Osteoblast (primary cell): Measurements from ENCODE around the gene PIBF1. TPM values are rescaled to one million over a fixed set of nuclear protein-coding genes. Genes with fewer than 3 reads are reported as not detected.

Source experiments
- DNase-seq: peaks from one replicate; pipeline ENCODE4 v3.0.0; 2011; ENCODE audit warnings: low spot score, mixed read lengths; ENCODE audit not compliant: insufficient read length; ENCODE audit errors: missing footprints
- H2AFZ ChIP-seq: 2 replicates; pipeline ENCODE4 v1.6.0; 2011; ENCODE audit warnings: mild to moderate bottlenecking, low read length
- H3K27ac ChIP-seq: 2 replicates; pipeline ENCODE4 v1.5.1; 2011; ENCODE audit warnings: mild to moderate bottlenecking, low read depth, low read length, moderate library complexity
- H3K27me3 ChIP-seq: 2 replicates; pipeline ENCODE4 v1.6.0; 2012; ENCODE audit warnings: mild to moderate bottlenecking, control low read depth, inconsistent platforms, low read length, moderate library complexity; ENCODE audit not compliant: insufficient read depth
- H3K36me3 ChIP-seq: 2 replicates; pipeline ENCODE4 v1.5.1; 2011; ENCODE audit warnings: mild to moderate bottlenecking, low read length, control low read depth, moderate library complexity; ENCODE audit not compliant: insufficient read depth
- H3K4me1 ChIP-seq: 2 replicates; pipeline ENCODE4 v1.5.1; 2011; ENCODE audit warnings: mild to moderate bottlenecking, low read length, control low read depth, moderate library complexity; ENCODE audit not compliant: insufficient read depth
- H3K4me2 ChIP-seq: 2 replicates; pipeline ENCODE4 v1.6.0; 2011; ENCODE audit warnings: mild to moderate bottlenecking, low read length; ENCODE audit not compliant: insufficient read depth
- H3K4me3 ChIP-seq: fragments of 200-600 bp; sonication (generic); 3 replicates; pipeline ENCODE4 v1.5.1; 2012; ENCODE audit warnings: mild to moderate bottlenecking, low read length, inconsistent platforms; ENCODE audit not compliant: insufficient read depth
- H3K79me2 ChIP-seq: 2 replicates; pipeline ENCODE4 v1.6.0; 2012; ENCODE audit warnings: mild to moderate bottlenecking, low read length, control low read depth, inconsistent platforms; ENCODE audit not compliant: insufficient read depth
- H3K9me3 ChIP-seq: 2 replicates; pipeline ENCODE4 v1.5.1; 2011; ENCODE audit warnings: low read depth, low read length, control low read depth
- H4K20me1 ChIP-seq: 2 replicates; pipeline ENCODE4 v1.6.0; 2012; ENCODE audit warnings: mild to moderate bottlenecking, low read length, control low read depth; ENCODE audit not compliant: insufficient read depth
- total RNA-seq: library from RNA; depleted of rRNA; stranded (reverse); fragments of >200 nt; gene quantifications from 2 replicates; pipeline ENCODE4 v1.2.3, GENCODE V29; 2012
- TF ChIP-seq, protein P1 (sequence below): IDR thresholded peaks from 2 replicates; pipeline ENCODE4 v1.5.1; 2011; ENCODE audit warnings: mild to moderate bottlenecking, low read depth, low read length, moderate library complexity; ENCODE audit errors: extremely low read depth

Gene PIBF1
- total RNA-seq, 1 donor = 19.9 TPM

DNA sequence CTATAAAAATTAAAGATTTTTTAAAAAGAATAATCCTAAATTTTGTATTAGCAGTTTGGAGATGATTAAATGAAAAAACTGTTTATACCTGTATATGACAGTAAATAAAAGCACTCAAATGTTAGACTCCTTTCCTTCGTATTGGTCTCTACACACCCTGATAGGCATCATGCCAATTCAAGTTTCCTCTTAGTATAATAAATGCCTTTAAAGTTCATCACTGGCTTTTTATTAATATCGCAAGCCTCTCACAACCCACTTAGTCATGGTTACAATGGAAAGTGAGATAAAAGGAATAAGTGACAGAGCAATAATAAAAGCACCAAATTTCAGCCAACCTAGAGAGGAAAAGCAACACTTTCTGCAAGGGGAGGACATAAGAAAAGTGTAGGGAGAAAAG lies 102.2 kb downstream of the PIBF1 start:
- TF ChIP-seq, protein P1, sequence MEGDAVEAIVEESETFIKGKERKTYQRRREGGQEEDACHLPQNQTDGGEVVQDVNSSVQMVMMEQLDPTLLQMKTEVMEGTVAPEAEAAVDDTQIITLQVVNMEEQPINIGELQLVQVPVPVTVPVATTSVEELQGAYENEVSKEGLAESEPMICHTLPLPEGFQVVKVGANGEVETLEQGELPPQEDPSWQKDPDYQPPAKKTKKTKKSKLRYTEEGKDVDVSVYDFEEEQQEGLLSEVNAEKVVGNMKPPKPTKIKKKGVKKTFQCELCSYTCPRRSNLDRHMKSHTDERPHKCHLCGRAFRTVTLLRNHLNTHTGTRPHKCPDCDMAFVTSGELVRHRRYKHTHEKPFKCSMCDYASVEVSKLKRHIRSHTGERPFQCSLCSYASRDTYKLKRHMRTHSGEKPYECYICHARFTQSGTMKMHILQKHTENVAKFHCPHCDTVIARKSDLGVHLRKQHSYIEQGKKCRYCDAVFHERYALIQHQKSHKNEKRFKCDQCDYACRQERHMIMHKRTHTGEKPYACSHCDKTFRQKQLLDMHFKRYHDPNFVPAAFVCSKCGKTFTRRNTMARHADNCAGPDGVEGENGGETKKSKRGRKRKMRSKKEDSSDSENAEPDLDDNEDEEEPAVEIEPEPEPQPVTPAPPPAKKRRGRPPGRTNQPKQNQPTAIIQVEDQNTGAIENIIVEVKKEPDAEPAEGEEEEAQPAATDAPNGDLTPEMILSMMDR = no peak
- no peaks in the 10 kb centered on the region for H4K20me1 ChIP-seq
- H3K79me2 ChIP-seq = no peaks in the 10 kb centered on the region

DNA sequence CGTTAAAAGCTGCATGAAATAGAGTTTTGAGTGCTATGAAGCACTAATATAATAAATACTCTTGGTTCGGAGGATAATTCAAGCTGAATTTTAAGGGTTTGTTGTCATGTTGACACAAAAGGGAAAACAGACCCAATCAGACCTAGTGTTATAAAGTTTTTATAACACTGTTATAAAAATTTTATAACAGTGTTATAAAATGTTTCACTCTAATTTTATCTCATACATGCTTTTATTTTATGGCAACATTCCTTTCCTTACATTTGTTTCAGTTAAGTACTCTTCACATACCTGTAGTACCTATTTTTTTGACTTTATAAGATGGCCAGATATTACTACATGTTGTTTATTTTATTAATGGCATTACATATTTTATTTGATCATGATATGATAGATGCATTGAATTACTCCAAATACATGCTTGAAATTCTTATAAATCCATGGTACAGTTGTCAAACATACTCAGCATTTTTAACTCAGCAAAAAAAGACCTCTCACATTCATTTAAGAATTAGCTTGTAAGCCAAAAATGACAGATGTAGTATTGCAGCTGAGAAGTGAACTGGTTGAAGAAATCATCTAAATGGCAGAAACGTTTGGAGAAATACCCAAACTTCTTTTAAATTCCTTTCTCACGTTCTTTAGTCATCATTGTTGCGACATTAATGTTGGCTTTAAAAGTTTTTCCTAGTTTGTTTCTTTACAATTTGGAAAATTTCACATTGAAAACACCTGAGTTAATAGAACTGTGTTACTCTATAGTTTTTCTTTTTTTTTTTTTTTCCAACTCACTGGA lies 104.5 kb downstream of the PIBF1 start:
- no peak for DNase-seq
- Histone ChIP-seq H2AFZ (no peak overlapping the region), H3K9me3 (no peaks in the 10 kb centered on the region), H3K79me2 (no peaks in the 10 kb centered on the region), H4K20me1 (no peaks in the 10 kb centered on the region), H3K36me3 (no peaks in the 10 kb centered on the region), H3K27me3 (no peaks in the 10 kb centered on the region), H3K4me3 (no peak overlapping the region), H3K4me2 (no peak overlapping the region), H3K27ac (no peak overlapping the region), H3K4me1 (no peaks in the 10 kb centered on the region)
- TF ChIP-seq, protein P1 = no peak

More for the DNA sequence above, 102.2 kb downstream of the PIBF1 start:
- Histone ChIP-seq H2AFZ (no peak overlapping the region), H3K4me2 (no peak overlapping the region), H3K27ac (no peak overlapping the region), H3K4me3 (no peak overlapping the region), H3K4me1 (no peaks in the 10 kb centered on the region), H3K27me3 (no peaks in the 10 kb centered on the region), H3K36me3 (no peaks in the 10 kb centered on the region), H3K9me3 (no peaks in the 10 kb centered on the region)
- no peak for DNase-seq

DNA sequence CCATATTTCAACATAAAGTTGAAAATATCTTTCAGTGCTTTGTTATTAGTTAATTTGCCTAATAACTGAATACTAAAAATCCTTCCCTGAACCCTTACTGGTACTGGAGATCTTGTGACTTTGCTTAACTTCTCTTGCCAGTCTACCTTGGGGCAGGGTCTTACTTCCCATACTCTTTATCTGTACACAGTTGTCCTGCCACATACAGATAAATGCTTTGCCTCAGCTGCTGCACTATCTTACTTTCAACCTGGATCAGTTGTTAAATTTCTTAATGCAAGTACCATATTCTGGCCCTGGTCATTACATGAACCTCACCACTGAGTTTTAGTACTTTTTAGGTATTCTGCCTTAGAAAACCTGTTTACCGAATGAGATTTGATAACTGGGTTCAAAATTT lies 107.6 kb downstream of the PIBF1 start:
- no peaks in the 10 kb centered on the region for H4K20me1 ChIP-seq
- no peak overlapping the region for H3K4me3 ChIP-seq
- no peaks in the 10 kb centered on the region for H3K36me3 ChIP-seq
- H3K79me2 ChIP-seq = no peaks in the 10 kb centered on the region
- no peak overlapping the region for H3K4me2 ChIP-seq
- H3K4me1 ChIP-seq = peaks cover 3% of the 10 kb centered on the region
- H3K27ac ChIP-seq = no peak overlapping the region
- TF ChIP-seq, protein P1 = no peak
- no peaks in the 10 kb centered on the region for H3K27me3 ChIP-seq
- no peak for DNase-seq
- no peak overlapping the region for H2AFZ ChIP-seq
- H3K9me3 ChIP-seq = no peaks in the 10 kb centered on the region

DNA sequence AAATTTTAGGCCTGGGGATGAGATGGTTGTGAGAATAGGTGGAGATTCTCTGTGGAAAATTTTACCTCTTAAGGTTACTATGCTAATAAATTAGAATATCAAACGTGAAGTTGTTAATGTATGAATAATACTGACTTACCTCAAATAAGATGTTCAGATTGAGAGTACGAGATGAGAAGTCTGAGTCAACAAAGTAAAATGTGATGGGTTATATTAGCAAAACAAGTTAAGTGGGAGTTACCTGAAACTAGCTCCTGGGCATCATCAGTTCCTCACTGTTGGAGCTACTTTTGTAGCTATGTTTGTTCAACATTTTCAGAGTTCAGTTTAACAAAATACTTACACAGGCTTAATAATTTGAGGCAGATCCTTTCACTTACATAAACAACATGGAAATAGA lies 108.6 kb downstream of the PIBF1 start:
- H3K4me3 ChIP-seq = no peak overlapping the region
- H2AFZ ChIP-seq = no peak overlapping the region
- TF ChIP-seq, protein P1 = no peak

More for the DNA sequence above, 108.6 kb downstream of the PIBF1 start:
- H3K27me3 ChIP-seq = no peaks in the 10 kb centered on the region
- peaks cover 3% of the 10 kb centered on the region for H3K4me1 ChIP-seq
- H4K20me1 ChIP-seq = no peaks in the 10 kb centered on the region
- H3K36me3 ChIP-seq = peaks cover under 1% of the 10 kb centered on the region
- no peak overlapping the region for H3K27ac ChIP-seq
- DNase-seq = no peak
- H3K9me3 ChIP-seq = no peaks in the 10 kb centered on the region
- H3K4me2 ChIP-seq = no peak overlapping the region
- H3K79me2 ChIP-seq = no peaks in the 10 kb centered on the region
